ENCODE data around the gene GUCA1C. TPM values are rescaled to one million over a fixed set of nuclear protein-coding genes. Genes with fewer than 3 reads are reported as not detected.

GUCA1C gene
- total RNA-seq, 1 experiment from 2014 or later, result not detected

GRCh38 chr3:108973019-108973418 lies 19.3 kb upstream of the GUCA1C start:
- BruUV-seq (replicated peaks), result no TSS peak
- H3K4me3 ChIP-seq (ENCODE audit: low read depth in 2 of 2, low read length in 2 of 2), result no peak overlapping the region
- H3K27me3 ChIP-seq (ENCODE audit: control insufficient read depth, insufficient read depth, low read length), result peaks cover 4% of the 10 kb centered on the region; the same call in 1 of the 2 replicates
- H3K9me3 ChIP-seq (ENCODE audit: control insufficient read depth, insufficient read depth, low read depth, low read length), result no peaks in the 10 kb centered on the region
- in situ Hi-C loops (cut with HindIII; ENCODE audit: low pct_unique_long_range_greater_than_20kb, low sequenced_read_pairs) (no loop called here), intact Hi-C loops (cut with micrococcal nuclease; ENCODE audit: unreplicated experiment) (no loop called here)
- no peak overlapping the region for H3K27ac ChIP-seq (ENCODE audit: low read length)
- POLR2A ChIA-PET, result no interaction called here
- H3K36me3 ChIP-seq (ENCODE audit: control insufficient read depth, insufficient read depth, low read length), result no peaks in the 10 kb centered on the region
- CTCF ChIA-PET, result no interaction called here
- no peaks in the 10 kb centered on the region for H3K4me1 ChIP-seq (ENCODE audit: control insufficient read depth, insufficient read depth, low read length)
- ATAC-seq (no peak), DNase-seq (ENCODE audit: low read depth, low spot score) (no peak)
- no peak for TF ChIP-seq REST (IDR thresholded peaks at IDR 0.05; ENCODE audit: insufficient read depth in 1 of 2, low read depth in 2 of 2, low read length in 1 of 2)
- no peak for TF ChIP-seq CTCF (IDR thresholded peaks at IDR 0.05)
- TF ChIP-seq SIN3A (IDR thresholded peaks at IDR 0.05; ENCODE audit: borderline replicate concordance, insufficient read depth, low read depth, low read length), result no peak
- TF ChIP-seq POLR2AphosphoS5 (IDR thresholded peaks at IDR 0.05; ENCODE audit: low read depth, low read length), result no peak
- TF ChIP-seq TCF7L2 (IDR thresholded peaks at IDR 0.05; ENCODE audit: low read depth, low read length), result no peak

- Histone ChIP-seq H3K4me1 (ENCODE audit: control insufficient read depth, insufficient read depth, low read length) (no peaks in the 10 kb centered on the region), H3K9me3 (ENCODE audit: control insufficient read depth, insufficient read depth, low read depth, low read length) (no peaks in the 10 kb centered on the region), H3K27me3 (ENCODE audit: control insufficient read depth, insufficient read depth, low read length) (peaks cover 4% of the 10 kb centered on the region; the same call in 1 of the 2 replicates), H3K27ac (ENCODE audit: low read length) (no peak overlapping the region), H3K4me3 (ENCODE audit: low read depth in 2 of 2, low read length in 2 of 2) (no peak overlapping the region), H3K36me3 (ENCODE audit: control insufficient read depth, insufficient read depth, low read length) (no peaks in the 10 kb centered on the region)
- DNase-seq (ENCODE audit: low read depth, low spot score) (no peak), ATAC-seq (no peak)
- no peak for TF ChIP-seq POLR2AphosphoS5 (IDR thresholded peaks at IDR 0.05; ENCODE audit: low read depth, low read length)
- TF ChIP-seq SIN3A (IDR thresholded peaks at IDR 0.05; ENCODE audit: borderline replicate concordance, insufficient read depth, low read depth, low read length), result no peak
- POLR2A ChIA-PET, result interaction anchor here (0.6 kb wide), 1 partner anchor 17 kb away, joined by 19 read pairs; no protein-coding TSS in a partner anchor
- no TSS peak for BruUV-seq (replicated peaks)
- in situ Hi-C loops (cut with HindIII; ENCODE audit: low pct_unique_long_range_greater_than_20kb, low sequenced_read_pairs) (no loop called here), intact Hi-C loops (cut with micrococcal nuclease; ENCODE audit: unreplicated experiment) (no loop called here)
- CTCF ChIA-PET, result no interaction called here
Observed at GRCh38 chr3:108972482-108972881, 18.8 kb upstream of the GUCA1C start.

GRCh38 chr3:108970561-108970960 lies 16.9 kb upstream of the GUCA1C start:
- intact Hi-C loops (cut with micrococcal nuclease; ENCODE audit: unreplicated experiment), result no loop called here
- no peaks in the 10 kb centered on the region for H3K36me3 ChIP-seq (ENCODE audit: control insufficient read depth, insufficient read depth, low read length)
- POLR2A ChIA-PET, result no interaction called here
- H3K4me3 ChIP-seq (ENCODE audit: low read depth in 2 of 2, low read length in 2 of 2), result no peak overlapping the region
- no peak overlapping the region for H3K27ac ChIP-seq (ENCODE audit: low read length)
- BruUV-seq (replicated peaks), result no TSS peak
- no peak for ATAC-seq
- no peaks in the 10 kb centered on the region for H3K4me1 ChIP-seq (ENCODE audit: control insufficient read depth, insufficient read depth, low read length)
- DNase-seq (ENCODE audit: low read depth, low spot score), result no peak
- in situ Hi-C loops (cut with HindIII; ENCODE audit: low pct_unique_long_range_greater_than_20kb, low sequenced_read_pairs), result no loop called here
- TF ChIP-seq SIN3A (IDR thresholded peaks at IDR 0.05; ENCODE audit: borderline replicate concordance, insufficient read depth, low read depth, low read length), result no peak
- no peak for TF ChIP-seq POLR2AphosphoS5 (IDR thresholded peaks at IDR 0.05; ENCODE audit: low read depth, low read length)
- no peak for TF ChIP-seq TCF7L2 (IDR thresholded peaks at IDR 0.05; ENCODE audit: low read depth, low read length)
- no peak for TF ChIP-seq REST (IDR thresholded peaks at IDR 0.05; ENCODE audit: insufficient read depth in 1 of 2, low read depth in 2 of 2, low read length in 1 of 2)
- no peak for TF ChIP-seq CTCF (IDR thresholded peaks at IDR 0.05)
- peaks cover 4% of the 10 kb centered on the region; the same call in 1 of the 2 replicates for H3K27me3 ChIP-seq (ENCODE audit: control insufficient read depth, insufficient read depth, low read length)
- CTCF ChIA-PET, result no interaction called here
- no peaks in the 10 kb centered on the region for H3K9me3 ChIP-seq (ENCODE audit: control insufficient read depth, insufficient read depth, low read depth, low read length)

Data from Panc1 (cell line).